Fibroblast of lung (primary cell): ENCODE data around the gene CSNK1A1.

ENCODE experiments used
- CTCF ChIP-seq, 2 donors: IDR thresholded peaks in 1 of 2; conservative IDR thresholded peaks in 1 of 2; 1 replicate in 1 of 2; 2 replicates in 1 of 2; pipeline ENCODE4 v1.5.1; 2011 to 2012; ENCODE audit warnings: low read length in 2 of 2, control low read depth in 1 of 2, inconsistent platforms in 1 of 2, low read depth in 1 of 2, mild to moderate bottlenecking in 1 of 2
- EZH2 ChIP-seq: IDR thresholded peaks from 2 replicates; pipeline ENCODE4 v1.5.1; 2012; ENCODE audit warnings: low read length, control low read depth, mild to moderate bottlenecking; ENCODE audit errors: missing control alignments

DNA sequence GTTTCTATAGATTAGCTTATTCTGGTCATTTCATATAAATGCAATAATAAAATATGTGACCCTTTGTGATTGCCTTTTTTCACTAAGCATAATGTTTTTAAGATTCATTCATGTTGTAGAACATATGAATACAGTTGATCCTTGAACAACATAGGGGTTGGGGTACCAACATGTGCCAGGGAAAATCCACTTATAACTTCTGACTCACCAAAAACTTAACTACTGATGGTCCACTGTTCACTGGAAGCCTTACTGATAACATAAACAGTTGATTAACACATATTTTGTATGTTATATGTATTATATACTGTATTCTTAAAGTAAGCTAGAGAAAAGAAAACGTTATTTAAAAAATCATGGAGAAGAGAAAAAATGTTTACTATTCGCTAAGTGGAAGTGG, 42.1 kb upstream of the CSNK1A1 start:
- TF ChIP-seq EZH2, result no peak
- TF ChIP-seq CTCF (conservative IDR thresholded peaks at IDR 0.05 in 1 of 2, IDR thresholded peaks at IDR 0.05 in 1 of 2; ENCODE audit: low read depth in 1 of 2, low read length in 2 of 2), result no peak
